Heart left ventricle (tissue), 13 donors: Measurements from ENCODE around the gene TMIGD3.

Experiments
- POLR2A ChIP-seq, 2 donors: fragments of 450-650 bp; IDR thresholded peaks; one replicate each; pipeline ENCODE4 v1.6.1; 2017; ENCODE audit warnings: antibody characterized with exemption in 2 of 2, mild to moderate bottlenecking in 2 of 2, moderate library complexity in 2 of 2
- TF ChIP-seq, protein P1 (sequence below), 12 donors: fragments of 200-600 bp; sonication (generic) in 4 of 12; IDR thresholded peaks; one replicate each; pipeline versions ENCODE4 v1.5.0 to v1.8.0; 2018 to 2022; ENCODE audit warnings: antibody characterized with exemption in 12 of 12, mild to moderate bottlenecking in 5 of 12
- donor health status: ischemic (EF 13 %, LVEDD 7.1; RV severe dilation, severe dysfunction).
- donor health status: DM: no; HTN: yes; CAD: no.
- donor health status: DM: no; HTN: no; CAD: no.
- donor health status: ischemic (EF 25% LVEDD 6.9; RV normal size, moderate dysfunction).
- donor health status: ischemic (EF 25% LVEDD 5.7; RV mildly dilated, moderate dysfunction).
- donor health status: ischemic (EF 35%, LVEDD 5.7; RV mildly dilated, moderate dysfunction).
- donor health status: nonischemic (EF 11% LVEDD 7.7; RV severe dilation, severe dysfunction).
- donor health status: DM: yes; HTN: yes; CAD: no.
- donor health status: PGD.
- donor health status: ischemic (EF 29% LVEDD 5.4; RV normal size, mild dysfunction).
- donor health status: nonischemic (EF 23%, LVEDD 6.1; RV moderate dilation, normal function).

DNA sequence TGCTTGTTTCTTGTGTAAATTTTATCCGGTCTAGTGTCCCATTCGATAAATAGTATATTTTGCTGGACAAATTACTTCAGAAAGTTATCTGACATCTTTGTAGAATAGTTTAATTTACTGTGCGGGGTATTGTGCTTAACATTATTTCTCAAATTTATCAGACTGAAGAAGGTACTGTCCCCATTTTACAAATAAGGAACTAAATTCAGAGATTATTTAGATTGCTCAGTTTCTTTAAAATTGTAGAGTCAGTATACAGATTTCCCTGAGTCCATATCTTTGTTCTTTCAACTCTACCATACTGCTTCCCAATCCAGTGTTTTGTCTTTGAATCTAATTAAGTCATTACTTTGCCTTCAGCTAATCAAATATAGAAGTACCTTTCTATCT, 47.8 kb downstream of the TMIGD3 start:
- TF ChIP-seq POLR2A (IDR thresholded peaks at IDR 0.05), result no peak
- TF ChIP-seq, protein P1, sequence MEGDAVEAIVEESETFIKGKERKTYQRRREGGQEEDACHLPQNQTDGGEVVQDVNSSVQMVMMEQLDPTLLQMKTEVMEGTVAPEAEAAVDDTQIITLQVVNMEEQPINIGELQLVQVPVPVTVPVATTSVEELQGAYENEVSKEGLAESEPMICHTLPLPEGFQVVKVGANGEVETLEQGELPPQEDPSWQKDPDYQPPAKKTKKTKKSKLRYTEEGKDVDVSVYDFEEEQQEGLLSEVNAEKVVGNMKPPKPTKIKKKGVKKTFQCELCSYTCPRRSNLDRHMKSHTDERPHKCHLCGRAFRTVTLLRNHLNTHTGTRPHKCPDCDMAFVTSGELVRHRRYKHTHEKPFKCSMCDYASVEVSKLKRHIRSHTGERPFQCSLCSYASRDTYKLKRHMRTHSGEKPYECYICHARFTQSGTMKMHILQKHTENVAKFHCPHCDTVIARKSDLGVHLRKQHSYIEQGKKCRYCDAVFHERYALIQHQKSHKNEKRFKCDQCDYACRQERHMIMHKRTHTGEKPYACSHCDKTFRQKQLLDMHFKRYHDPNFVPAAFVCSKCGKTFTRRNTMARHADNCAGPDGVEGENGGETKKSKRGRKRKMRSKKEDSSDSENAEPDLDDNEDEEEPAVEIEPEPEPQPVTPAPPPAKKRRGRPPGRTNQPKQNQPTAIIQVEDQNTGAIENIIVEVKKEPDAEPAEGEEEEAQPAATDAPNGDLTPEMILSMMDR (IDR thresholded peaks at IDR 0.05), result no peak
